HG03439 (cell line): ENCODE measurements around the gene PALM3.
"Not testable (repeated sequence)": the region's sequence is repeated elsewhere in the genome, so short reads cannot be mapped to it uniquely, and the experiment has no call there.

ENCODE experiments used
- ATAC-seq: cut with Tn5 transposase; IDR thresholded peaks from one replicate; pipeline ENCODE4 v1.9.1; 2021; ENCODE audit warnings: mild to moderate bottlenecking, moderate library complexity; ENCODE audit not compliant: unreplicated experiment

Gene PALM3

DNA sequence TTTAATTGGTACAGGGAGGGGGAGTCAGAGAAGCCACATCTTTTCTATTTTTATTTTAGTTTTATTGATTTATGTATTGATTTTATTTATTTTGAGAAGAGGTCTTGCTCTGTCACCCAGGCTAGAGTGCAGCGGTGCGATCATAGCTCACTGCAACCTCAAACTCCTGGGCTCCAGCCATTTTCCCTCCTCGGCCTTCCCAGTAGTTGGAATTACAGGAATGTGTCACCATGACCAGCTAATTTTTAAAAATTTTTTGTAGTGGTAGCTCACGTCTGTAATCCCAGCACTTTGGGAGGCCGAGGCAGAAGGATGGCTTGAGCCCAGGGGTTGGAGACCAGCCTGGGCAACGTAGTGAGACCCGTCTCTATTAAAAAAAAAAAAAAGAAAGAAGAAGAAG, 26.2 kb downstream of the PALM3 start:
- ATAC-seq, result no peak

DNA sequence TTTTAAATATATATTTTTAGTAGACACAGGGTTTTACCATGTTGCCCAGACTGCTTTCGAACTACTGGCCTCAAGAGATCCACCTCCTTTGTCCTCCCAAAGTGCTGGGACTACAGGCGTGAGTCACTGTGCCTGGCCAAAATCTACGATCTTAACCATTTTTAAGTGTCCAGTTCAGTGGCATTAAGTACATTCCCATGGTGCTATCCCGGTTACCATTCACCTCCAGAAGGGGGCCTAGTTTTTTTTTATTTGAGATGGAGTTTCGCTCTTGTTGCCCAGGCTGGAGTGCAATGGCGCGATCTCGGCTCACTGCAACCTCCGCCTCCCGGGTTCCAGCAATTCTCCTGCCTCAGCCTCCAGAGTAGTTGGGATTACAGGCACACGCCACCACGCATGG, 26.7 kb downstream of the PALM3 start:
- ATAC-seq, result not testable (repeated sequence)

DNA sequence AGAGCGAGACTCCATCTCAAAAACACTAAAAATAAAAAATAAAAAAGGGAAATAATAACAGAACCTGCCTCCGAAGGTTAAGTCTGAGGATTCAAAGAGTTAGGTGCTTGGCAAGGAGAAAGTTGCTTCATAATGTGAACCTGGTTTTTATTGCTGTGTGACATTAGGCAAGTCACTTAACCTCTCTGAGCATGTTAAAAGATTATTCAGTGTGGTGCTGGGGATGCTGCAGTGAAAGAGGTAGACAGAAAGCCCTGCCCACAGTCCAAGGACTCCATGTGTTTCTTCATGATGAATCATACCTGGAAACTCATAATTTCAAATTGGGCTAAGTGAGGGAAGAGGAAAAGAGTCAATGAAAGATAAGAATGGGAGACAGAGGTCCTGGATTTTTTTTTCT, 27.9 kb downstream of the PALM3 start:
- no peak for ATAC-seq

DNA sequence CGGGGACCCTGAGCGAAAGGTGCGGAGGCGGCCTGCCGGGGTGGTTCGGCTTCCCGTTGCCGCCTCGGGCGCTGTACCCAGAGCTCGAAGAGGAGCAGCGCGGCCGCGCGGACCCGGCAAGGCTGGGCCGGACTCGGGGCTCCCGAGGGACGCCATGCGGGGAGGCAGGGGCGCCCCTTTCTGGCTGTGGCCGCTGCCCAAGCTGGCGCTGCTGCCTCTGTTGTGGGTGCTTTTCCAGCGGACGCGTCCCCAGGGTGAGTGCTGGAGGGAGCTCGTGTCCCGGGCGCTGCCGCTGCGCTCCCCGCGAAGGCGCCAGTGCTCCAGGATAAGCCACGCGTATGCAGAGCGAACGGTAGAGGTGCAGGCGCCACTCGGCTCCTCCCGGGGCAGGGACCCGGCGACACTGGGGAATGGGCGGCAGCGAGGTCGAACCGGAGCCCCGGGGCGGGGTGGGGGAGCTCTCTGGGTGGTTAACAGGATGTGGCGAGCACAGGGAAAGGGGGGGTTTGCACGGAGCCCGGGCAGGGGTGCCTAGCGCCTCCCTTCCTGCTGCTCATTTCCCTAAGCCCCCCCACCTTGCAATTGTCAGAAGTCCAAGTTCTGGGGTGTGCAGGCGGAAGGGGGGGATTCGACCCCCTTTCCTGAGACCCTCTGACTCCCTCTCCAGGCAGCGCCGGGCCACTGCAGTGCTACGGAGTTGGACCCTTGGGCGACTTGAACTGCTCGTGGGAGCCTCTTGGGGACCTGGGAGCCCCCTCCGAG, 30.0 kb downstream of the PALM3 start, which contains the start of gene IL27RA:
TSS of gene IL27RA (plus strand) at position 44 of the 762 bp plus-strand sequence. CDS start at position 155, 111 bp downstream.
- peak; percentile 54 for ATAC-seq

- no peak for ATAC-seq
Observed at GRCh38 chr19:14030997-14031718, 30.7 kb downstream of the PALM3 start.

GRCh38 chr19:14028901-14029300, 33.0 kb downstream of the PALM3 start:
- ATAC-seq, result no peak

GRCh38 chr19:14027856-14028450, 33.9 kb downstream of the PALM3 start, which contains the start of gene RLN3:
TSS of gene RLN3 (plus strand) at chr19:14028148. CDS start at chr19:14028205, 57 bp downstream.
- no peak for ATAC-seq

GRCh38 chr19:14026652-14027192, 35.2 kb downstream of the PALM3 start:
- ATAC-seq, result not testable (repeated sequence)

DNA sequence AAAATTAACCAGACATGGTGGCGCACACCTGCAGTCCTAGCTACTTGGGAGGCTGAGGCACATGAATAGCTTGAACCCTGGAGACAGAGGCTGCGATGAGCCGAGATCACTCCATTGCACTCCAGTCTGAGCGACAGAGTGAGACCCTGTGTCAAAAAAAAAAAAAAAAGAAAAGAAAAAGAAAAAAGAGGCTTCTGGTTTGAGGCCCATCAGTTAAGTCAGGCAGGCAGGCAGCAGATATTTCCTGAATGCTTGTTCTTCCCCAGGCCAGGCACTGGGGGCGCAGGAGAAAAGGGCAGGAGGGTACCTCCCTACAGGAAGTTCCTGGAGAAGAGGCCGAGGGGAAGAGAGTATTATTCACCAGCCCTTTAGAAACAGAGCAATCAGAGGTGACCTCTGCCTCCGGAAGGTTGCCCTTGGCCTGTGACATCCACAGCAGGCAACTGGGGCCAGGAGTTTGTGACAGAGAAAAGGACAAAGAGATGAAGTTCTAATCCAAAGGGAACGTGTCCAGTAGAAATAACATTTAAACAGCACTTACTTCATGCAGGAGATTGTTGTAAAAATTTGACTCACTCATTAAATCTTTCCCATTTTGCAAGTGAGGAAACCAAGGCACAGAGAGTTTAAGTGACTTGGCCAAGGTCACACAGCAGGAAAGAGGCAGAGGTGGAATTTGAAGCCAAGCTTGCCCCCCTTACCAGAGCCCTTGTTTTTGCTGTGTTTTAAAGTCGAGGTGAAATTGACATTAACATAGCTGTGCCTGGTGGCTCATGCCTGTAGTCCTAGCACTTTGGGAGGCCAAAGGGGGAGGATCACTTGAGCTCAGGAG, 38.3 kb downstream of the PALM3 start:
- ATAC-seq, result no peak

DNA sequence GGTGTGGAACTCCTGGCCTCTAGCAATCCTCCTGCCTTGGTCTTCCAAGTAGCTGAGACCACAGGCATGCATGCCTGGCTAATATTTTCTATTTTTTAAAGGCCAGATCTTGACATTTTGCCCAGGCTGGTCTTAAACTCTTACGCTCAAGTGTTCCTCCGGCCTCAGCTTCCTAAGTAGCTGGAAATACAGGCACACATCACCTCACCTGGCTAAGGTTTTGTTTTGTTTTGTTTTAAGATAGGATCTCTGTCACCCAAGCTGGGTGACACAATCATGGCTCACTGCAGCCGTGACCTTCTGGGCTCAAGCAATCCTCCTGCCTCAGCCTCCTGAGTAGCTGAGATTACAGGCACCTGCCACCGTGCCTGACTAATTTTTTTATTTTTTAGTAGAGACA, 39.4 kb downstream of the PALM3 start:
- no peak for ATAC-seq

- ATAC-seq, result no peak
Observed at GRCh38 chr19:14021474-14021873, 40.4 kb downstream of the PALM3 start.

GRCh38 chr19:14019739-14020138, 42.1 kb downstream of the PALM3 start:
- ATAC-seq, result not testable (repeated sequence)

DNA sequence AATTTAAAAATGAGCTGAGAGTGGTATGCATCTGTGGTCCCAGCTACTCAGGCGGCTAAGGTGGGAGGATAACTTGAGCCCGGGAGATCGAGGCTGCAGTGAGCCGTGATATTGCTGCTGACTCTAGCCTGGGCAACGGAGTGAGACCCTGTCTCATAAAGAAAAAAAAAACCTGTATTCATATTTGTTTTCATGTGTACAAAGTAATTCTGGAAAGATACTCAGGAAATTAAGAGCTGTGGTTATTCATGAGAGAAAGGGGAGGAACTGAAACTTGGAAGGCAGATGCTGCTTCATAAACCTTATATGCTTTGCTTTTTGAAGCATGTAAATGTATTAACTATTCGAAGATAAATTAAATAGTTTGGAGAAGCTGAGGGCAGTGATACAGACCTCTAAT, 42.8 kb downstream of the PALM3 start:
- ATAC-seq, result no peak

GRCh38 chr19:14015524-14016035, 46.3 kb downstream of the PALM3 start:
- ATAC-seq, result peak; percentile 70

- ATAC-seq, result no peak
Observed at GRCh38 chr19:14012378-14012915, 49.4 kb downstream of the PALM3 start.

- ATAC-seq, result peak; percentile 45
Observed at GRCh38 chr19:14006766-14007562, 54.9 kb downstream of the PALM3 start.

- peak; percentile 82 for ATAC-seq
Observed at GRCh38 chr19:14006085-14006765, 55.7 kb downstream of the PALM3 start, which contains the start of gene RFX1. TSS of gene RFX1 (minus strand) at chr19:14006320. CDS start at chr19:13993843, 12,477 bp downstream.

GRCh38 chr19:14005349-14006084, 56.4 kb downstream of the PALM3 start:
- ATAC-seq, result peak; percentile 43
